GM18858 (cell line): Measurements from ENCODE around the gene NEK7.

Experiments used
- ATAC-seq: cut with Tn5 transposase; IDR thresholded peaks from one replicate; pipeline ENCODE4 v1.9.1; 2021; ENCODE audit not compliant: unreplicated experiment

Gene NEK7

GRCh38 chr1:198253259-198253658, 96.5 kb downstream of the NEK7 start:
- peak; percentile 64 for ATAC-seq

- ATAC-seq = peak; percentile 97
Measured at GRCh38 chr1:198253668-198254067, 96.9 kb downstream of the NEK7 start.

GRCh38 chr1:198254521-198254920, 97.7 kb downstream of the NEK7 start:
- no peak for ATAC-seq

GRCh38 chr1:198254948-198255347, 98.2 kb downstream of the NEK7 start:
- no peak for ATAC-seq

- no peak for ATAC-seq
Measured at GRCh38 chr1:198255784-198256183, 99.0 kb downstream of the NEK7 start.

GRCh38 chr1:198258491-198258890, 101.7 kb downstream of the NEK7 start:
- peak; percentile 36 for ATAC-seq

GRCh38 chr1:198259333-198260074, 102.7 kb downstream of the NEK7 start:
- no peak for ATAC-seq

GRCh38 chr1:198261886-198262285, 105.1 kb downstream of the NEK7 start:
- no peak for ATAC-seq

- no peak for ATAC-seq
Measured at GRCh38 chr1:198263186-198263585, 106.4 kb downstream of the NEK7 start.

GRCh38 chr1:198264282-198264681, 107.5 kb downstream of the NEK7 start:
- ATAC-seq = no peak

- no peak for ATAC-seq
Measured at GRCh38 chr1:198265073-198265661, 108.4 kb downstream of the NEK7 start.

GRCh38 chr1:198267056-198267455, 110.3 kb downstream of the NEK7 start:
- ATAC-seq = no peak

GRCh38 chr1:198267921-198268320, 111.1 kb downstream of the NEK7 start:
- no peak for ATAC-seq

GRCh38 chr1:198268784-198269645, 112.2 kb downstream of the NEK7 start:
- ATAC-seq = no peak

GRCh38 chr1:198269646-198269940, 112.8 kb downstream of the NEK7 start:
- ATAC-seq = no peak

- ATAC-seq = no peak
Measured at GRCh38 chr1:198270273-198270828, 113.6 kb downstream of the NEK7 start.

GRCh38 chr1:198271467-198271866, 114.7 kb downstream of the NEK7 start:
- ATAC-seq = no peak

GRCh38 chr1:198272492-198272891, 115.7 kb downstream of the NEK7 start:
- no peak for ATAC-seq

- no peak for ATAC-seq
Measured at GRCh38 chr1:198273748-198274295, 117.0 kb downstream of the NEK7 start.

GRCh38 chr1:198275597-198275996, 118.8 kb downstream of the NEK7 start:
- ATAC-seq = no peak

- ATAC-seq = no peak
Measured at GRCh38 chr1:198276241-198276640, 119.4 kb downstream of the NEK7 start.
